GM12878 (cell line): ENCODE results near the gene EPN3.

ENCODE experiments used
- ATF7 ChIP-seq: fragments of 450-650 bp; IDR thresholded peaks from 2 replicates; pipeline ENCODE4 v1.6.1; 2016; ENCODE audit warnings: low read depth, mild to moderate bottlenecking
- EP300 ChIP-seq, 2 experiments: fragments of 150-350 bp in 1 of 2; IDR thresholded peaks; 2 replicates each; pipeline ENCODE4 v1.6.1; 2011 to 2012; ENCODE audit warnings: low read depth in 2 of 2, low read length in 2 of 2, borderline replicate concordance in 1 of 2, improper control_type of control experiment in 1 of 2, inconsistent platforms in 1 of 2; ENCODE audit not compliant: control insufficient read depth in 1 of 2
- EZH2 ChIP-seq: IDR thresholded peaks from 2 replicates; pipeline ENCODE4 v1.6.1; 2012; ENCODE audit warnings: low read depth, mild to moderate bottlenecking, control low read depth, inconsistent platforms, low read length, borderline replicate concordance; ENCODE audit not compliant: control insufficient read depth
- FOS ChIP-seq: IDR thresholded peaks from 3 replicates; pipeline ENCODE4 v1.6.1; 2011; ENCODE audit warnings: borderline replicate concordance; ENCODE audit not compliant: insufficient read length; ENCODE audit errors: extremely low read depth
- KAT2A ChIP-seq: conservative IDR thresholded peaks from 2 replicates; pipeline ENCODE4 v1.6.1; 2011; ENCODE audit warnings: low read depth, low read length; ENCODE audit not compliant: control insufficient read depth
- NRF1 ChIP-seq: conservative IDR thresholded peaks from 2 replicates; pipeline ENCODE4 v1.6.1; 2011; ENCODE audit warnings: mild to moderate bottlenecking, low read depth, low read length, improper control_type of control experiment
- POLR2A ChIP-seq: IDR thresholded peaks from 2 replicates; pipeline ENCODE4 v1.6.1; 2011; ENCODE audit warnings: low read depth, mild to moderate bottlenecking, low read length
- TF ChIP-seq, protein P1 (sequence below), 3 experiments: IDR thresholded peaks in 2 of 3; conservative IDR thresholded peaks in 1 of 3; 2 replicates each; pipeline ENCODE4 v1.5.1; 2011; ENCODE audit warnings: low read depth in 3 of 3, low read length in 3 of 3, mild to moderate bottlenecking in 3 of 3, control low read depth in 2 of 3, moderate library complexity in 2 of 3, inconsistent platforms in 1 of 3, mixed read lengths in 1 of 3; ENCODE audit not compliant: control insufficient read depth in 2 of 3, insufficient read depth in 1 of 3; ENCODE audit errors: extremely low read depth in 1 of 3

DNA sequence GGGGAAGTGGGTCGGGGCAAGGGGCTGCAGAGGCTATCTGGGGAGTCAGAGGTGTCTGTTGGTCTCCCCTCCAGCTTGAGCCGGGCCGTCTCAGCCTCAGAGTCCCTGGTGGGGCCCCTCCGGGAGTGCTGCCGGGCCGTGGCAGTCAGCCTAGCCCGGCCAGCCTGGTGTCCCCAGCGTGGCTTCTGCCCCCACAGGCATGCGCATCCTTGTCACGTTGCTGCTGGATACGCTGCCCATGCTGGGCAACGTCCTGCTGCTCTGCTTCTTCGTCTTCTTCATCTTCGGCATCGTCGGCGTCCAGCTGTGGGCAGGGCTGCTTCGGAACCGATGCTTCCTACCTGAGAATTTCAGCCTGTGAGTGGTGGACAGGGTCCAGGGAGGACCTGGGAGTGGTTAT, 39.1 kb downstream of the EPN3 start:
- TF ChIP-seq EP300 (IDR thresholded peaks at IDR 0.05; ENCODE audit: borderline replicate concordance in 1 of 2, control insufficient read depth in 1 of 2, low read depth in 2 of 2, low read length in 2 of 2) (no peak), POLR2A (no peak), ATF7 (no peak), EZH2 (no peak), NRF1 (no peak), KAT2A (no peak), FOS (no peak)
- TF ChIP-seq, protein P1, sequence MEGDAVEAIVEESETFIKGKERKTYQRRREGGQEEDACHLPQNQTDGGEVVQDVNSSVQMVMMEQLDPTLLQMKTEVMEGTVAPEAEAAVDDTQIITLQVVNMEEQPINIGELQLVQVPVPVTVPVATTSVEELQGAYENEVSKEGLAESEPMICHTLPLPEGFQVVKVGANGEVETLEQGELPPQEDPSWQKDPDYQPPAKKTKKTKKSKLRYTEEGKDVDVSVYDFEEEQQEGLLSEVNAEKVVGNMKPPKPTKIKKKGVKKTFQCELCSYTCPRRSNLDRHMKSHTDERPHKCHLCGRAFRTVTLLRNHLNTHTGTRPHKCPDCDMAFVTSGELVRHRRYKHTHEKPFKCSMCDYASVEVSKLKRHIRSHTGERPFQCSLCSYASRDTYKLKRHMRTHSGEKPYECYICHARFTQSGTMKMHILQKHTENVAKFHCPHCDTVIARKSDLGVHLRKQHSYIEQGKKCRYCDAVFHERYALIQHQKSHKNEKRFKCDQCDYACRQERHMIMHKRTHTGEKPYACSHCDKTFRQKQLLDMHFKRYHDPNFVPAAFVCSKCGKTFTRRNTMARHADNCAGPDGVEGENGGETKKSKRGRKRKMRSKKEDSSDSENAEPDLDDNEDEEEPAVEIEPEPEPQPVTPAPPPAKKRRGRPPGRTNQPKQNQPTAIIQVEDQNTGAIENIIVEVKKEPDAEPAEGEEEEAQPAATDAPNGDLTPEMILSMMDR (IDR thresholded peaks at IDR 0.05 in 2 of 3, conservative IDR thresholded peaks at IDR 0.05 in 1 of 3; ENCODE audit: control insufficient read depth in 2 of 3, extremely low read depth in 1 of 3, insufficient read depth in 1 of 3, low read depth in 3 of 3, low read length in 3 of 3): no peak
